H1 (cell line): ENCODE results near the gene POU4F2. TPM values are rescaled to one million over a fixed set of nuclear protein-coding genes. Genes with fewer than 3 reads are reported as not detected.

Experiments used
- CTCF ChIA-PET: fragments of 300-600 bp; sonication (Branson Sonifier 250); formaldehyde crosslinking; loops from one replicate; lab custom pipeline; 2021; ENCODE audit not compliant: partially characterized antibody; lab: Charles Lee
- POLR2A ChIA-PET: fragments of 300-600 bp; sonication (Branson Sonifier 250); formaldehyde crosslinking; loops from one replicate; lab custom pipeline; 2021; ENCODE audit warnings: inconsistent platforms; ENCODE audit not compliant: partially characterized antibody; lab: Charles Lee
- DNase-seq, 2 experiments: peaks; one replicate each; pipeline versions ENCODE4 v3.0.0 to v3.0.0-alpha.2; 2010 to 2022; ENCODE audit warnings: low spot score in 2 of 2, low read depth in 1 of 2, mixed read lengths in 1 of 2
- FAIRE-seq: peaks from 2 replicates; lab custom pipeline; 2011; peaks lifted over from hg19 to GRCh38; lab: Jason Lieb, UNC
- H2AFZ ChIP-seq: 2 replicates; pipeline ENCODE4 v1.8.1; 2012; ENCODE audit warnings: low read length, inconsistent platforms
- H2AK5ac ChIP-seq: 2 replicates; pipeline ENCODE4 v1.6.1; 2013; ENCODE audit warnings: low read depth, low read length
- H2BK120ac ChIP-seq: replicated peaks from 2 replicates; pipeline ENCODE3; 2013; ENCODE audit warnings: low read depth, low read length, inconsistent platforms
- H2BK12ac ChIP-seq: 2 replicates; pipeline ENCODE4 v1.6.1; 2013; ENCODE audit warnings: low read depth, low read length
- H2BK15ac ChIP-seq: 2 replicates; pipeline ENCODE4 v1.6.1; 2013; ENCODE audit warnings: low read length
- H2BK20ac ChIP-seq: 2 replicates; pipeline ENCODE4 v1.6.1; 2013; ENCODE audit warnings: low read length
- H2BK5ac ChIP-seq: 2 replicates; pipeline ENCODE4 v1.6.1; 2013; ENCODE audit warnings: low read depth, low read length
- H3K14ac ChIP-seq: 2 replicates; pipeline ENCODE4 v1.6.1; 2013; ENCODE audit warnings: inconsistent platforms; ENCODE audit not compliant: insufficient read length
- H3K18ac ChIP-seq: 2 replicates; pipeline ENCODE4 v1.6.1; 2013; ENCODE audit warnings: low read length; ENCODE audit errors: extremely low read depth
- H3K23ac ChIP-seq: 2 replicates; pipeline ENCODE4 v1.6.1; 2013; ENCODE audit warnings: inconsistent platforms; ENCODE audit not compliant: insufficient read length
- H3K23me2 ChIP-seq: 2 replicates; pipeline ENCODE4 v1.6.1; 2013; ENCODE audit warnings: low read depth, low read length
- H3K27ac ChIP-seq: 2 replicates; pipeline ENCODE4 v1.6.1; 2011; ENCODE audit warnings: low read depth, low read length, inconsistent platforms
- H3K27me3 ChIP-seq, 4 experiments: replicated peaks in 1 of 4; 1 replicate in 1 of 4; 2 replicates in 3 of 4; pipeline versions ENCODE4 v1.6.1 to v1.8.1; 2011 to 2013; ENCODE audit warnings: low read length in 3 of 4, mild to moderate bottlenecking in 3 of 4, inconsistent platforms in 2 of 4, mixed read lengths in 2 of 4, moderate library complexity in 1 of 4; ENCODE audit not compliant: control insufficient read depth in 3 of 4, insufficient read depth in 3 of 4; ENCODE audit errors: extremely low read depth in 1 of 4
- H3K36me3 ChIP-seq, 4 experiments: 2 replicates each; pipeline versions ENCODE4 v1.6.1 to v1.8.1; 2011 to 2013; ENCODE audit warnings: mild to moderate bottlenecking in 4 of 4, low read length in 3 of 4, moderate library complexity in 2 of 4, control low read depth in 1 of 4, inconsistent platforms in 1 of 4; ENCODE audit not compliant: insufficient read depth in 4 of 4, control insufficient read depth in 2 of 4
- H3K4ac ChIP-seq: replicated peaks from 2 replicates; pipeline ENCODE3; 2013; ENCODE audit warnings: low read length, low read depth, mixed read lengths, inconsistent platforms; ENCODE audit not compliant: insufficient read length
- H3K4me1 ChIP-seq, 4 experiments: replicated peaks in 1 of 4; 1 replicate in 1 of 4; 2 replicates in 3 of 4; pipeline versions ENCODE4 v1.6.1 to v1.8.1; 2011 to 2013; ENCODE audit warnings: low read length in 3 of 4, inconsistent platforms in 2 of 4, mixed read lengths in 1 of 4; ENCODE audit not compliant: insufficient read depth in 4 of 4, control insufficient read depth in 3 of 4
- H3K4me2 ChIP-seq, 2 experiments: 2 replicates each; pipeline versions ENCODE4 v1.6.1 to v1.8.1; 2011 to 2013; ENCODE audit warnings: low read depth in 2 of 2, low read length in 2 of 2, control low read depth in 1 of 2, inconsistent platforms in 1 of 2, mild to moderate bottlenecking in 1 of 2; ENCODE audit not compliant: insufficient read depth in 1 of 2
- H3K4me3 ChIP-seq, 4 experiments: fragments of 200-600, 300-600 bp in 1 of 4; sonication (generic), shearing (Covaris generic), sonication (Bioruptor Twin) in 1 of 4; 2 replicates each; pipeline versions ENCODE4 v1.5.1 to v1.8.1; 2011 to 2016; ENCODE audit warnings: low read length in 4 of 4, low read depth in 3 of 4, control low read depth in 2 of 4, inconsistent platforms in 2 of 4, mild to moderate bottlenecking in 2 of 4, mixed read lengths in 1 of 4, moderate library complexity in 1 of 4; ENCODE audit not compliant: insufficient read depth in 2 of 4; ENCODE audit errors: extremely low read depth in 1 of 4
- H3K56ac ChIP-seq: replicated peaks from 2 replicates; pipeline ENCODE3; 2013; ENCODE audit warnings: low read depth, mild to moderate bottlenecking, mixed read lengths, low read length, inconsistent platforms; ENCODE audit not compliant: insufficient read length
- H3K79me1 ChIP-seq: 2 replicates; pipeline ENCODE4 v1.6.1; 2013; ENCODE audit warnings: low read depth, low read length, control low read depth
- H3K79me2 ChIP-seq, 2 experiments: 2 replicates each; pipeline versions ENCODE4 v1.6.1 to v1.8.1; 2012 to 2013; ENCODE audit warnings: low read length in 2 of 2, mild to moderate bottlenecking in 2 of 2, inconsistent platforms in 1 of 2; ENCODE audit not compliant: insufficient read depth in 2 of 2, control insufficient read depth in 1 of 2
- H3K9ac ChIP-seq, 4 experiments: replicated peaks in 1 of 4; 1 replicate in 1 of 4; 2 replicates in 3 of 4; pipeline versions ENCODE4 v1.6.1 to v1.8.1; 2011 to 2013; ENCODE audit warnings: low read depth in 3 of 4, low read length in 3 of 4, control low read depth in 2 of 4, mild to moderate bottlenecking in 2 of 4, moderate library complexity in 2 of 4, inconsistent platforms in 1 of 4; ENCODE audit errors: extremely low read depth in 1 of 4
- H3K9me3 ChIP-seq, 2 experiments: 2 replicates each; pipeline versions ENCODE4 v1.6.1 to v1.8.1; 2012 to 2013; ENCODE audit warnings: mild to moderate bottlenecking in 2 of 2, moderate library complexity in 2 of 2, control low read depth in 1 of 2, inconsistent platforms in 1 of 2, low read depth in 1 of 2, low read length in 1 of 2, mixed read lengths in 1 of 2; ENCODE audit not compliant: insufficient read depth in 2 of 2
- H4K20me1 ChIP-seq, 2 experiments: replicated peaks in 1 of 2; 2 replicates each; pipeline versions ENCODE3 to v1.8.1; 2011 to 2013; ENCODE audit warnings: inconsistent platforms in 2 of 2, low read length in 2 of 2, mild to moderate bottlenecking in 1 of 2; ENCODE audit not compliant: insufficient read depth in 2 of 2, control insufficient read depth in 1 of 2
- H4K5ac ChIP-seq: 2 replicates; pipeline ENCODE4 v1.6.1; 2013; ENCODE audit warnings: low read length, low read depth, mixed read lengths, inconsistent platforms; ENCODE audit not compliant: insufficient read length
- H4K8ac ChIP-seq: 2 replicates; pipeline ENCODE4 v1.8.0; 2013; ENCODE audit warnings: mild to moderate bottlenecking, moderate library complexity, low read length, inconsistent platforms; ENCODE audit not compliant: insufficient read depth; ENCODE audit errors: extremely low read depth
- H4K91ac ChIP-seq: replicated peaks from 2 replicates; pipeline ENCODE3; 2013; ENCODE audit warnings: low read length, mixed read lengths, inconsistent platforms; ENCODE audit not compliant: insufficient read length
- CBX8 ChIP-seq: fragments of 300-800, 300-1000 bp; sonication (generic); IDR thresholded peaks from 2 replicates; pipeline ENCODE4 v1.7.1; 2016; ENCODE audit warnings: low read depth, low read length, borderline replicate concordance
- CHD1 ChIP-seq: IDR thresholded peaks from 2 replicates; pipeline ENCODE4 v1.6.1; 2012; ENCODE audit warnings: low read depth, low read length, improper control_type of control experiment
- EGR1 ChIP-seq: IDR thresholded peaks from 2 replicates; pipeline ENCODE4 v1.6.1; 2011; ENCODE audit warnings: low read depth, low read length, borderline replicate concordance
- EP300 ChIP-seq, 2 experiments: IDR thresholded peaks; 1 replicate in 1 of 2; 2 replicates in 1 of 2; pipeline ENCODE4 v1.6.1; 2011 to 2012; ENCODE audit warnings: low read depth in 2 of 2, low read length in 2 of 2, mild to moderate bottlenecking in 2 of 2, borderline replicate concordance in 1 of 2, inconsistent platforms in 1 of 2, moderate library complexity in 1 of 2
- RNF2 ChIP-seq: fragments of 200-900, 300-1000 bp; sonication (generic); IDR thresholded peaks from 2 replicates; pipeline ENCODE4 v1.7.1; 2016; ENCODE audit warnings: borderline replicate concordance, low read depth, mild to moderate bottlenecking, antibody characterized with exemption, low read length; ENCODE audit not compliant: poor library complexity, severe bottlenecking; ENCODE audit errors: missing control alignments
- SRF ChIP-seq: IDR thresholded peaks from 2 replicates; pipeline ENCODE4 v1.6.1; 2011; ENCODE audit warnings: mild to moderate bottlenecking, low read depth, low read length, moderate library complexity
- WGBS, 2 experiments: shearing (Covaris generic) in 1 of 2; methylation state at CpG; one replicate each; pipeline versions ENCODE4 v1.1.6 to v1.1.7; 2013 to 2015; ENCODE audit warnings: low lambda C conversion rate in 2 of 2, mixed read lengths in 2 of 2, inconsistent platforms in 1 of 2, low coverage in 1 of 2, missing lambda C conversion rate in 1 of 2; ENCODE audit not compliant: insufficient replicate concordance in 2 of 2, insufficient coverage in 1 of 2, insufficient read length in 1 of 2; ENCODE audit errors: extremely low coverage in 1 of 2, missing lambda C conversion rate in 1 of 2; 5-methylcytosine and 5-hydroxymethylcytosine counted together
- polyA plus RNA-seq, 7 experiments: library from polyadenylated mRNA; depleted of rRNA in 3 of 7; stranded (reverse) in 5 of 7; unstranded in 2 of 7; fragments of >200 nt in 5 of 7; fragments of 200-250 nt in 2 of 7; gene quantifications; 1 replicate in 5 of 7; 2 replicates in 1 of 7; 4 replicates in 1 of 7; pipeline versions ENCODE4 v1.2.1 to v1.2.3, GENCODE V29; 2011 to 2013; ENCODE audit warnings: missing spikeins in 2 of 7, mixed read lengths in 2 of 7
- total RNA-seq: library from RNA; stranded (reverse); fragmentation: NEBNext Ultra II Directional; extraction: Animal tissue kit (Norgen Biotek cat#: 25700); gene quantifications from 2 replicates; pipeline ENCODE4 v1.2.1, GENCODE V29; 2021
- TF ChIP-seq, protein P1 (sequence below), 3 experiments: IDR thresholded peaks; 1 replicate in 2 of 3; 2 replicates in 1 of 3; pipeline versions ENCODE4 v1.5.1 to v1.6.1; 2011; ENCODE audit warnings: low read length in 3 of 3, mild to moderate bottlenecking in 3 of 3, inconsistent platforms in 2 of 3, low read depth in 1 of 3, moderate library complexity in 1 of 3; ENCODE audit not compliant: insufficient read depth in 1 of 3; ENCODE audit errors: control extremely low read depth in 1 of 3

Gene POU4F2
- total and polyA plus RNA-seq, 2 of the 8 experiments (the other 6 are each of a cell fraction or from before 2014, with no cell fraction given): not detected

DNA sequence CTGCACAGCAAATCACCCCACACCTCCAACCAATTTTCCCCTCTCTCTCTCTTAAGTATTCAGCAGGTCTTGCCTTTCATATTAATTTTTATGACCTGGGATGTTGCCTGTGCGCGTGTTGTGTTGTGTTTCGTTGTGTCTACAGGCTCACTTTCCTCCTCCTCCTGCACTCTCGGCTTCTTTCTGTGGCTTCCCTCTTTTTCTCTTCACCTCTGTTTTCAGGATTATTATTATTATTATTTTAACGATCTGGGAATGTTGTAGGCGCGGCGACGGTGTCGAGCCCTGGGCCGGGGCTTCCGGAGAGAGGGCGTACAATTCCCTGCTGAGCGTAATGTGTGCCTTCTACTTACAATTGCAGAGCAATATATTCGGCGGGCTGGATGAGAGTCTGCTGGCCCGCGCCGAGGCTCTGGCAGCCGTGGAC lies 826 bp downstream of the POU4F2 start:
- Histone ChIP-seq H3K4me2 (peak overlapping the region; percentile 65 to 89), H2BK12ac (no peak overlapping the region), H3K23me2 (peaks cover 15% of the 10 kb centered on the region; the same call in 1 of the 2 replicates), H3K4me1 (peaks cover 0 to 12% (median 8%) of the 10 kb centered on the region in 4 experiments; a peak in 6 of 7 replicates), H3K4ac (no peak overlapping the region), H3K14ac (no peak overlapping the region), H3K9me3 (no peaks in the 10 kb centered on the region), H3K23ac (no peak overlapping the region), H3K36me3 (peaks cover 0 to 3% (median 0%) of the 10 kb centered on the region in 4 experiments; a peak in 1 of 8 replicates), H3K27me3 (peaks cover 79 to 100% (median 89%) of the 10 kb centered on the region in 4 experiments), H4K8ac (no peak overlapping the region), H3K18ac (no peak overlapping the region), H2BK20ac (no peak overlapping the region), H2AK5ac (no peak overlapping the region), H4K5ac (no peak overlapping the region), H3K9ac (no peak overlapping the region), H4K20me1 (peaks cover 15 to 19% of the 10 kb centered on the region in 2 experiments), H3K79me2 (no peaks in the 10 kb centered on the region), H3K56ac (no peak overlapping the region), H3K79me1 (no peaks in the 10 kb centered on the region), H3K4me3 (peak overlapping the region; percentile 13 to 73 (median 25); a peak in 4 of 8 replicates), H3K27ac (no peak overlapping the region), H2AFZ (no peak overlapping the region), H2BK120ac (no peak overlapping the region), H2BK5ac (no peak overlapping the region), H2BK15ac (no peak overlapping the region), H4K91ac (no peak overlapping the region)
- 4% methylated on average over 20 of the region's 20 CpGs; no CpG with 5 or more reads in 1 of the 2 experiments for WGBS, 2 experiments
- ChIA-PET POLR2A (interaction anchor here (1.0 to 3.4 kb wide), 2 partner anchors 8 to 304 kb away, joined by 3 to 9 read pairs; no protein-coding TSS in a partner anchor), CTCF (interaction anchor here (1.1 kb wide), 1 partner anchor 9 kb away, joined by 5 read pairs; no protein-coding TSS in a partner anchor)
- TF ChIP-seq EGR1 (no peak), CHD1 (no peak), EP300 (IDR thresholded peaks at IDR 0.05; ENCODE audit: borderline replicate concordance in 1 of 2, low read depth in 2 of 2, low read length in 2 of 2) (no peak), SRF (no peak), RNF2 (peak; percentile 30), CBX8 (peak; percentile 61; the same call in 1 of the 2 replicates)
- TF ChIP-seq, protein P1, sequence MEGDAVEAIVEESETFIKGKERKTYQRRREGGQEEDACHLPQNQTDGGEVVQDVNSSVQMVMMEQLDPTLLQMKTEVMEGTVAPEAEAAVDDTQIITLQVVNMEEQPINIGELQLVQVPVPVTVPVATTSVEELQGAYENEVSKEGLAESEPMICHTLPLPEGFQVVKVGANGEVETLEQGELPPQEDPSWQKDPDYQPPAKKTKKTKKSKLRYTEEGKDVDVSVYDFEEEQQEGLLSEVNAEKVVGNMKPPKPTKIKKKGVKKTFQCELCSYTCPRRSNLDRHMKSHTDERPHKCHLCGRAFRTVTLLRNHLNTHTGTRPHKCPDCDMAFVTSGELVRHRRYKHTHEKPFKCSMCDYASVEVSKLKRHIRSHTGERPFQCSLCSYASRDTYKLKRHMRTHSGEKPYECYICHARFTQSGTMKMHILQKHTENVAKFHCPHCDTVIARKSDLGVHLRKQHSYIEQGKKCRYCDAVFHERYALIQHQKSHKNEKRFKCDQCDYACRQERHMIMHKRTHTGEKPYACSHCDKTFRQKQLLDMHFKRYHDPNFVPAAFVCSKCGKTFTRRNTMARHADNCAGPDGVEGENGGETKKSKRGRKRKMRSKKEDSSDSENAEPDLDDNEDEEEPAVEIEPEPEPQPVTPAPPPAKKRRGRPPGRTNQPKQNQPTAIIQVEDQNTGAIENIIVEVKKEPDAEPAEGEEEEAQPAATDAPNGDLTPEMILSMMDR (IDR thresholded peaks at IDR 0.05; ENCODE audit: control extremely low read depth in 1 of 3, insufficient read depth in 1 of 3, low read depth in 1 of 3, low read length in 3 of 3): no peak
- FAIRE-seq: no peak
- no peak for DNase-seq
